Hematopoietic multipotent progenitor cell treated with erythropoietin and hydrocortisone succinate and interleukin-3 and kit ligand, for 15 days (in vitro differentiated cells): ENCODE results near the gene FCER1G.

Experiments
- DNase-seq: peaks from one replicate; pipeline ENCODE4 v3.0.0-alpha.2; 2015; ENCODE audit warnings: low spot score

The FCER1G gene

GRCh38 chr1:161215076-161215475, at the start of gene FCER1G:
TSS of gene FCER1G (plus strand) at chr1:161215295. CDS start at chr1:161215322, 27 bp downstream.
- DNase-seq = no peak

GRCh38 chr1:161165742-161166668, 49.1 kb upstream of the FCER1G start, which contains the start of gene PPOX:
TSS of gene PPOX (plus strand) at chr1:161166426. CDS start at chr1:161166848, 422 bp downstream.
- DNase-seq = peak; percentile 99

- DNase-seq = peak; percentile 67
Observed at GRCh38 chr1:161166669-161167548, 48.2 kb upstream of the FCER1G start.

GRCh38 chr1:161168906-161169305, 46.2 kb upstream of the FCER1G start:
- DNase-seq = no peak

- no peak for DNase-seq
Observed at GRCh38 chr1:161171191-161171590, 43.9 kb upstream of the FCER1G start.

DNA sequence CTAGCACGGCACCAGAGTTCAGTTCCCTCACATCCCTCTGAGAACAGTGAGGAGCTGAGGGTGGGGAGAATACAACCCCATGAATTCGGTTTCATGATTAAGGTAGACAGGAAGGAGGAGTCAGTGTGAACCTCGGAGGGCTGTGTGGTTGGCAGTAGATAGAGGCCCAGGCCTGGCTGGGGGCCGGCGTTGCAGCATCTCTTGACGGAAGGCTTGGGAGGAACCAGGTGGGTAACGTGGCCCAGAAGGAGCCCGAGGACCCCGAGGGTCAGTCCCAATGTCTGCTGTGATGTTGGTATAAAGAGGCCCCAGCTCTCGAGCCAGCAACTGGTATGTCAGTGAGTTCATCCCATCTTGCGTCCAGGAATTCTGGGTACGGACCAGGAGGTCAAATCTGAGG, 43.4 kb upstream of the FCER1G start:
- no peak for DNase-seq

- DNase-seq = no peak
Observed at GRCh38 chr1:161172349-161172748, 42.7 kb upstream of the FCER1G start.

- peak; percentile 33 for DNase-seq
Observed at GRCh38 chr1:161172776-161173376, 42.2 kb upstream of the FCER1G start.

GRCh38 chr1:161173711-161174110, 41.4 kb upstream of the FCER1G start:
- no peak for DNase-seq

GRCh38 chr1:161174911-161175310, 40.2 kb upstream of the FCER1G start:
- DNase-seq = no peak

DNA sequence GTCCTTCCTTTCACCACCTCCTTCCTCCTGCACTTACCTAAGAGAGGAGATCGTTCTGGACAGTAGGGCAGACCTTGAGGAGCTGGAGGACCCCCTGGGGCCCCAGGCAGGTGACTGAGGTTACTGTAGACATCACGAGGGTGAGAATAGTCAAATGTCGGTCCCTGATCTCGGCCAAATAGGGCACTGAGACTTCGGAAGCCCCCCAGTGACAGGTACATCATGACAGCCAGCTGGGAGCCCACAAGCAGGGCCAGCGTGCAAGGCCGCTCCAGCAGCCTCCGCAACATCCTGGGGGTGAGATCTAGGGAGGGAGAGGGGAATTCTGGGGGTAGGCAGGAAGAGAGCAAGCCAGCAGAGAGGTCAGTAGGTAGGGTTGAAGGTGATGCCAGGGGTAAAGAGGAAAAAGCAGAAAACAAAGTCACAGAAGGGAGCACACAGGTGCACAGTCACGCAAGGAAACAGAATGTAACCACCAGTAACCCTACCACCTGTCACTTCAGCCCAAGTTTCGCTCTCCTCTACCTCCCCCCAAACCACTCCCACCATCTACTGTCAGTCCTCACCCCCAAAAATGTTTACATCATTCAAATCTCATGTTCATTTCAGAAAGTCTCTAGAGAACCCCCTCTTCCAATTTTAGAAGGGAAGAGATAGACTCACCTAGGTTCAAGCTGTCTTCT, 39.2 kb upstream of the FCER1G start:
- DNase-seq = no peak

DNA sequence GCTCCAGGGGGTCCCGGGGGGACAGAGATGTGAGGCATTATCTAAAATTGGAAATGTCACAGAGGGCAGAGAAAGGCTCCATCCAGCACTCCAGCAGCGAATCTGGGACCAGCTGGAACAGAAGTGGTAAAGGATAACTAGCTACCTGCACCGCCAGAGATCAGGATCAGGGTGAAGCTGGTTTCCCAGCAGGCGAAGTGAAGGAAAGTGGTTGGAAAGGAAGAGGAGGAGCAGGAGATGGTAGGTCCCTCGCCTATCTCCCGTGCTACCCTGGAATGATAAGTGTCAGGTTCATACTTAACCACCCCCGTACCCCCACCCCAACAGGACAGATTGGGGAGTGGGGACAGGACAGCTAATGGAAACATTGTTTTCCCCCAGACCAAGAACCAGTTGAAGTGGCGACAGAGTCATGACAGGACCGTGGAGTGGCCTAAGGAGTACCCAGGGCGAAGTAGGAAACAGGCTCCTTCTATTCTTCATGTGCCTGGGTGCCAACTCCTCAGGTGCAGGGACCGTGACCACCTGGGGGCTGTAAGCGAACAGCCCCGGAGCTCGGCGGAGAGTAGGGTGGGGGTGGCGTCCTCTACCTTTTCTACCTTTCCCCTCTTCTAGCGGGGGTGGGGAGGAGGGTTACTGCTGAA, 38.5 kb upstream of the FCER1G start:
- peak; percentile 32 for DNase-seq

DNA sequence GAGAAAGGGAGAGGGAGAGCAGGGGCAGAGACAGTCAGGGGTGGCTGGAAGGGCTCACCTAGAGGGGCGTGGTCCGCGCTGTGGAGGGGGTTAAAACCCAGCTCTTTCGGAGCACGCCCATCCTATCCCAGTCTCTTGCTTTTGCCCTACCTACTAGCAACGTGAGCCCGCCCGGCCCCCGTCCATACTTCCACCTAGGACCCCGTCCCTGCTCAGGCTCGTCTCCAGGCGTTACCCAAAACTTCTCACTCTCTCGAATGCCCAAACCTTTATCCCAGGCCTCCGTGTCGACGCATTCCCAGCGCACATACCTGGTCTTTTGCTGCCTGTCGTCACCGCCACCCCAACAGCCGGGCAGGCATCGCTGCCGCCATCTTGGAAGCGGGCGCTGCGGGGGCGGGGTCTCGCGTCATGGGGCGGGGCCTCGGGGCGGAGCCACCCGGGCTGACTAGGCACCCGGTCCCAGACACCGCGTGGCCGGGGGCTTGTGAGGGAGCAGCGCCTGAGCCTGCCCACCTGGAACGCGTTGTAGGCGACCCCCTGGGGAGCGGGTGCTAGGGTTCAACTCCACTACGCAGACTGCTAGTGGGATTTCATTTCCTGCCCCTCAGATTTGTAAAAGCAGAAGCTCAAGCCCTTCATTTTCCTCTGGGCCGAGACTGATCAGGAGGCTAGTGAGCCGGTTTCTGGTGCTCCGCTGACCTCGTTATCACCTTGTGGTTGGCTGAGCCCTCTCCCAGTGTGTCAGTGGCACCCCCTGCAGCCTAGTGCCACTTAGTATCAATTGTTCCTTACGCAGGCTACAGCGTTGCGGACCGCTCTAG, 37.8 kb upstream of the FCER1G start, which contains the start of gene B4GALT3:
Gene B4GALT3 (minus strand): TSS at position 396 of the 824 bp plus-strand sequence. CDS start 1,447 bp downstream, outside the sequence.
- peak; percentile 89 for DNase-seq

DNA sequence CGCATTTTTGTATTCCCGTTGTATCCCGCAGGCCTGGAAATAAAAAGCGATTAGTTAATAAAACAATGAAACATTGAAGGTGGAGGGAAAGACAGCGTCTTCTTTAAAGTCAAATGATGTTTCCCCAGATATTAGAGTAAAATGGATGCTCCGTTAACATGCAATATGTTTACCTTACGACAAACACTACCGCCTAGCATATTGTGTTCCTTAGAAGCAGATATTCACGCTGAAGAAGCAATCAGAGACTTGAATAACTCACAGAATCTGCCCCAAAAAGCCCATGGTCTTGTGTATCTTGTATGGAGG, 37.2 kb upstream of the FCER1G start:
- DNase-seq = peak; percentile 17

GRCh38 chr1:161179698-161180097, 35.4 kb upstream of the FCER1G start:
- DNase-seq = no peak

GRCh38 chr1:161180639-161181038, 34.5 kb upstream of the FCER1G start:
- DNase-seq = no peak

DNA sequence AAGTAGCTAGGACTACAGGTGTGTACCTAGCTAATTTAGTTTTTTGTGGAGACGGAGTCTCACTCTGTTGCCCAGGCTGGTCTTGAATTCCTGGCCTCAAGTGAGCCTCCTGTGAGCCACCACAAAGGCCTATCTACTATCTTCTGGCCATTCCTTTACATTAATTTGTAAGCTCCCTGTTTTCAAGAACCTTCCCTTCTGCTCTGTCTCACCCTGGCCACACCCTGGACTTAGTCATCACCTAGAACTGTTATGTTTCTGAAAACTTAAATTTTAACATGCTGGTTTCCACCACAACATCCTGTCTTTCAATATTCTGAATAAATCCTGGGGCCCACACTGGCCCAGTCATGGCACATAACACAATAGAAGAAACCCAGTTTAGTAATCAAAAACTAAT, 32.9 kb upstream of the FCER1G start:
- DNase-seq = peak; percentile 57

DNA sequence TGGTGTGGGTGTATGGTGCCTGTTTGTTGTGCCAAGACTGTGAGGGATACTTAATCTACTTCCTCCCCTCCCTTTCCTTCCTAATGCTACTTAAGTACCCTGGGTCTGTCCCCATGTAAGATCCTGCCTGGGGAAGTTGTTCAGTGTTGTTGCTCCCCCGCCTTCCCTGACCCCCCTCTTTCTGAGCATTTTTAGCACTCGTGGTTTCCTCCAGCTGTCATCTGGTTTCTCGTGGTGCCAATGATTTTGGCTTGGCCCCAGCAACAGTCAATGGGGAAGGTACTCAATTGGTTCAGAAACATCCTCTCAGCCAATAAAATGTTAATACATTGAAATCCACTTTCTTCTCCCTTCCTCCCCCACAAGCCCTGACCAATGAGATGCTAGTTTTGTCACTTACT, 29.8 kb upstream of the FCER1G start:
- no peak for DNase-seq

- no peak for DNase-seq
Observed at GRCh38 chr1:161185732-161186311, 29.3 kb upstream of the FCER1G start.

DNA sequence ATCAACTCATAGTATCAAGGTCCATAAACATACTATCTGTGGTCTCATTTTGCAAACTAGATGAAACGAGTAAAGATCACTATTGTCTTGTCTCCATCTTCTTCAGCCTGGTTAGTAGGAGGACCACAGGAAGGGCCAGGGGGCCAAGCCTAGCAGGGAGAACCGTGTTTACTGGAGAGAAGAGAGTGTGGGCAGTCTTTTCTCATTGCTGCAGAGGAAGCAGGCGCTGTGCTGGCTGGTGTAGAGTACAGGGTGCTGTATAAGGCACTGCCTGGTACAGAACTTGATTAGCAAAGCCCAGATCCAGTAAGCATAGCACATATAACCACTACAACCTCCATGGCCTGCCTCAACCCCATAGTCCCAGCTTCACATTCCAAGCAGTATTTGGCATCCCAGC, 27.8 kb upstream of the FCER1G start:
- no peak for DNase-seq
